ENCODE data around the gene ZNF438. TPM values are rescaled to one million over a fixed set of nuclear protein-coding genes. Genes with fewer than 3 reads are reported as not detected.

Gene ZNF438
- total and polyA plus RNA-seq, 10 of the 15 experiments (the other 5 are each of a cell fraction or from before 2014, with no cell fraction given) = 0.93 to 5.2 (median 1.9) TPM

GRCh38 chr10:30970760-30971460, 60.8 kb downstream of the ZNF438 start:
- SMC1A ChIA-PET (ENCODE audit: uncharacterized antibody, unreplicated experiment) = no interaction called here
- H3K36me3 ChIP-seq (ENCODE audit: control insufficient read depth in 2 of 2, insufficient read depth in 2 of 2, low read length in 1 of 2) = no peaks in the 10 kb centered on the region
- 84% methylated on average over 4 of the region's 4 CpGs for WGBS (ENCODE audit: insufficient coverage, insufficient replicate concordance, low lambda C conversion rate, missing lambda C conversion rate)
- H3K4me2 ChIP-seq (ENCODE audit: control insufficient read depth, insufficient read depth) = no peak overlapping the region
- ATAC-seq (no peak), FAIRE-seq (no peak), DNase-seq (ENCODE audit: low read depth, low spot score) (no peak)
- no peak overlapping the region for H2AFZ ChIP-seq (ENCODE audit: control insufficient read depth, low read depth, low read length)
- no peaks in the 10 kb centered on the region for H4K20me1 ChIP-seq (ENCODE audit: control insufficient read depth, insufficient read depth)
- CTCF ChIA-PET = no interaction called here
- H3K9me3 ChIP-seq (replicated peaks; ENCODE audit: control insufficient read depth, insufficient read depth, low read length) = no peaks in the 10 kb centered on the region
- H3K4me1 ChIP-seq (ENCODE audit: control insufficient read depth, insufficient read depth, low read length) = no peaks in the 10 kb centered on the region
- H3K4me3 ChIP-seq = no peak overlapping the region
- no peaks in the 10 kb centered on the region for H3K27me3 ChIP-seq (replicated peaks in 1 of 2; ENCODE audit: control insufficient read depth in 2 of 2, insufficient read depth in 2 of 2, low read length in 1 of 2)
- RAD21 ChIA-PET (ENCODE audit: unreplicated experiment) = no interaction called here
- POLR2A ChIA-PET = no interaction called here
- H3K79me2 ChIP-seq (ENCODE audit: control insufficient read depth, insufficient read depth, low read length) = no peaks in the 10 kb centered on the region
- in situ Hi-C loops (cut with MboI) (no loop called here), intact Hi-C loops (cut with micrococcal nuclease; ENCODE audit: unreplicated experiment) (no loop called here)
- BruUV-seq (replicated peaks) = no TSS peak
- no peak overlapping the region for H3K27ac ChIP-seq (ENCODE audit: control insufficient read depth, insufficient read depth)
- H3K9ac ChIP-seq (ENCODE audit: control insufficient read depth, insufficient read depth, low read length) = no peak overlapping the region
- TF ChIP-seq SIN3A (IDR thresholded peaks at IDR 0.05; ENCODE audit: low read depth, low read length) (no peak), LARP7 (IDR thresholded peaks at IDR 0.05) (no peak), POLR2AphosphoS5 (IDR thresholded peaks at IDR 0.05; ENCODE audit: low read length) (no peak), NFIC (IDR thresholded peaks at IDR 0.05; ENCODE audit: low read depth, low read length) (no peak), SMAD1 (IDR thresholded peaks at IDR 0.05; ENCODE audit: low read depth, partially characterized antibody) (no peak), RELA (IDR thresholded peaks at IDR 0.05; ENCODE audit: borderline replicate concordance, partially characterized antibody) (no peak), ZNF592 (IDR thresholded peaks at IDR 0.05) (no peak), ZNF217 (IDR thresholded peaks at IDR 0.05) (no peak), HDAC2 (IDR thresholded peaks at IDR 0.05) (no peak)
- TF ChIP-seq, protein P1, sequence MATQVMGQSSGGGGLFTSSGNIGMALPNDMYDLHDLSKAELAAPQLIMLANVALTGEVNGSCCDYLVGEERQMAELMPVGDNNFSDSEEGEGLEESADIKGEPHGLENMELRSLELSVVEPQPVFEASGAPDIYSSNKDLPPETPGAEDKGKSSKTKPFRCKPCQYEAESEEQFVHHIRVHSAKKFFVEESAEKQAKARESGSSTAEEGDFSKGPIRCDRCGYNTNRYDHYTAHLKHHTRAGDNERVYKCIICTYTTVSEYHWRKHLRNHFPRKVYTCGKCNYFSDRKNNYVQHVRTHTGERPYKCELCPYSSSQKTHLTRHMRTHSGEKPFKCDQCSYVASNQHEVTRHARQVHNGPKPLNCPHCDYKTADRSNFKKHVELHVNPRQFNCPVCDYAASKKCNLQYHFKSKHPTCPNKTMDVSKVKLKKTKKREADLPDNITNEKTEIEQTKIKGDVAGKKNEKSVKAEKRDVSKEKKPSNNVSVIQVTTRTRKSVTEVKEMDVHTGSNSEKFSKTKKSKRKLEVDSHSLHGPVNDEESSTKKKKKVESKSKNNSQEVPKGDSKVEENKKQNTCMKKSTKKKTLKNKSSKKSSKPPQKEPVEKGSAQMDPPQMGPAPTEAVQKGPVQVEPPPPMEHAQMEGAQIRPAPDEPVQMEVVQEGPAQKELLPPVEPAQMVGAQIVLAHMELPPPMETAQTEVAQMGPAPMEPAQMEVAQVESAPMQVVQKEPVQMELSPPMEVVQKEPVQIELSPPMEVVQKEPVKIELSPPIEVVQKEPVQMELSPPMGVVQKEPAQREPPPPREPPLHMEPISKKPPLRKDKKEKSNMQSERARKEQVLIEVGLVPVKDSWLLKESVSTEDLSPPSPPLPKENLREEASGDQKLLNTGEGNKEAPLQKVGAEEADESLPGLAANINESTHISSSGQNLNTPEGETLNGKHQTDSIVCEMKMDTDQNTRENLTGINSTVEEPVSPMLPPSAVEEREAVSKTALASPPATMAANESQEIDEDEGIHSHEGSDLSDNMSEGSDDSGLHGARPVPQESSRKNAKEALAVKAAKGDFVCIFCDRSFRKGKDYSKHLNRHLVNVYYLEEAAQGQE (IDR thresholded peaks at IDR 0.05; ENCODE audit: low read depth, low read length) = no peak
